ENCODE results near the gene CHRND.

GRCh38 chr2:232549655-232550353, 23.8 kb downstream of the CHRND start:
- TF ChIP-seq ZNF561 (tag by site-specific recombination; IDR thresholded peaks at IDR 0.05; ENCODE audit: borderline replicate concordance) (no peak), ZNF416 (tag by site-specific recombination; IDR thresholded peaks at IDR 0.05) (no peak), CTCF (tag by site-specific recombination; IDR thresholded peaks at IDR 0.05) (no peak), ZBTB26 (tag by site-specific recombination; optimal IDR thresholded peaks at IDR 0.05) (no peak), ZNF654 (tag by site-specific recombination; IDR thresholded peaks at IDR 0.05; ENCODE audit: low read depth) (no peak), ZNF146 (tag by site-specific recombination; IDR thresholded peaks at IDR 0.05) (no peak), GLI4 (tag by site-specific recombination; IDR thresholded peaks at IDR 0.05) (no peak), ZNF785 (tag by site-specific recombination; IDR thresholded peaks at IDR 0.05) (no peak)
- TF ChIP-seq, protein P1, sequence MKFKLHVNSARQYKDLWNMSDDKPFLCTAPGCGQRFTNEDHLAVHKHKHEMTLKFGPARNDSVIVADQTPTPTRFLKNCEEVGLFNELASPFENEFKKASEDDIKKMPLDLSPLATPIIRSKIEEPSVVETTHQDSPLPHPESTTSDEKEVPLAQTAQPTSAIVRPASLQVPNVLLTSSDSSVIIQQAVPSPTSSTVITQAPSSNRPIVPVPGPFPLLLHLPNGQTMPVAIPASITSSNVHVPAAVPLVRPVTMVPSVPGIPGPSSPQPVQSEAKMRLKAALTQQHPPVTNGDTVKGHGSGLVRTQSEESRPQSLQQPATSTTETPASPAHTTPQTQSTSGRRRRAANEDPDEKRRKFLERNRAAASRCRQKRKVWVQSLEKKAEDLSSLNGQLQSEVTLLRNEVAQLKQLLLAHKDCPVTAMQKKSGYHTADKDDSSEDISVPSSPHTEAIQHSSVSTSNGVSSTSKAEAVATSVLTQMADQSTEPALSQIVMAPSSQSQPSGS (tag by site-specific recombination; IDR thresholded peaks at IDR 0.05; ENCODE audit: low read depth) = no peak
- TF ChIP-seq, protein P2, sequence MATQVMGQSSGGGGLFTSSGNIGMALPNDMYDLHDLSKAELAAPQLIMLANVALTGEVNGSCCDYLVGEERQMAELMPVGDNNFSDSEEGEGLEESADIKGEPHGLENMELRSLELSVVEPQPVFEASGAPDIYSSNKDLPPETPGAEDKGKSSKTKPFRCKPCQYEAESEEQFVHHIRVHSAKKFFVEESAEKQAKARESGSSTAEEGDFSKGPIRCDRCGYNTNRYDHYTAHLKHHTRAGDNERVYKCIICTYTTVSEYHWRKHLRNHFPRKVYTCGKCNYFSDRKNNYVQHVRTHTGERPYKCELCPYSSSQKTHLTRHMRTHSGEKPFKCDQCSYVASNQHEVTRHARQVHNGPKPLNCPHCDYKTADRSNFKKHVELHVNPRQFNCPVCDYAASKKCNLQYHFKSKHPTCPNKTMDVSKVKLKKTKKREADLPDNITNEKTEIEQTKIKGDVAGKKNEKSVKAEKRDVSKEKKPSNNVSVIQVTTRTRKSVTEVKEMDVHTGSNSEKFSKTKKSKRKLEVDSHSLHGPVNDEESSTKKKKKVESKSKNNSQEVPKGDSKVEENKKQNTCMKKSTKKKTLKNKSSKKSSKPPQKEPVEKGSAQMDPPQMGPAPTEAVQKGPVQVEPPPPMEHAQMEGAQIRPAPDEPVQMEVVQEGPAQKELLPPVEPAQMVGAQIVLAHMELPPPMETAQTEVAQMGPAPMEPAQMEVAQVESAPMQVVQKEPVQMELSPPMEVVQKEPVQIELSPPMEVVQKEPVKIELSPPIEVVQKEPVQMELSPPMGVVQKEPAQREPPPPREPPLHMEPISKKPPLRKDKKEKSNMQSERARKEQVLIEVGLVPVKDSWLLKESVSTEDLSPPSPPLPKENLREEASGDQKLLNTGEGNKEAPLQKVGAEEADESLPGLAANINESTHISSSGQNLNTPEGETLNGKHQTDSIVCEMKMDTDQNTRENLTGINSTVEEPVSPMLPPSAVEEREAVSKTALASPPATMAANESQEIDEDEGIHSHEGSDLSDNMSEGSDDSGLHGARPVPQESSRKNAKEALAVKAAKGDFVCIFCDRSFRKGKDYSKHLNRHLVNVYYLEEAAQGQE (tag by site-specific recombination; IDR thresholded peaks at IDR 0.05) = no peak
